RWPE1 (cell line): Measurements from ENCODE around the gene GPATCH4.
"Not testable (repeated sequence)": the region's sequence is repeated elsewhere in the genome, so short reads cannot be mapped to it uniquely, and the experiment has no call there.

Experiments
- CTCF ChIA-PET: fragments of 350-600 bp; sonication (Branson Sonifier 250); formaldehyde crosslinking; extraction: SDS; loops from one replicate; lab custom pipeline; 2021; lab: Yijun Ruan, JAX
- POLR2A ChIA-PET: fragments of 400-600 bp; formaldehyde crosslinking; extraction: SDS; loops from one replicate; lab custom pipeline; 2020; ENCODE audit warnings: antibody characterized with exemption; ENCODE audit not compliant: low non-redundant PET; lab: Yijun Ruan, JAX
- DNase-seq: peaks from one replicate; pipeline ENCODE4 v3.0.0; 2012; ENCODE audit warnings: low spot score
- H3K27ac ChIP-seq: fragments of 450-650 bp; 2 replicates; pipeline ENCODE4 v1.5.1; 2017
- CTCF ChIP-seq: fragments of 450-650 bp; conservative IDR thresholded peaks from 2 replicates; pipeline ENCODE4 v1.5.1; 2017; ENCODE audit warnings: low read depth, mild to moderate bottlenecking

GPATCH4 gene

GRCh38 chr1:156615946-156616345 lies 14.7 kb upstream of the GPATCH4 start:
- POLR2A ChIA-PET = no interaction called here
- no peak for DNase-seq
- TF ChIP-seq CTCF = no peak
- CTCF ChIA-PET = no interaction called here
- H3K27ac ChIP-seq = no peak overlapping the region

DNA sequence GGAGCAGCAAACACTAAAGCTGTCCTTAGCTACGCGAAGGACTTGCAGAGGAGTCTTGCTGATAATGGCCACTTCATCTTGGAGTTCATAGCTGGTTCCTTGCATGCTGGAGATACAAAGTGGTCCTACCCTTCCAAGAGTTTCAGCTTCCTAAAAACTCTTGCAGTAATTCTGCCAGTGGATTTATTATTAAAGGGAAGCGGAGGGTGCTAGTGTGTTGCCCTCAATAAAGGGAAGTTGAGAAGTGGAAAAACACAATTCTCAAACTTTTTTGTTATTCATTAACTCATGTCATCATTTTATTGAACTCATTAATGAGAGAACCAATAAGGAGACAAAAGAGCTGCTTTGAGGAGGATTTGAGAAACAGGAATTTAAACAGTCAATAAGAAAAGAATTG lies 11.4 kb upstream of the GPATCH4 start:
- TF ChIP-seq CTCF = no peak
- no peak overlapping the region for H3K27ac ChIP-seq
- CTCF ChIA-PET = interaction anchor here (1.3 kb wide), 1 partner anchor 66 kb away, joined by 3 read pairs; no protein-coding TSS in a partner anchor
- POLR2A ChIA-PET = no interaction called here
- no peak for DNase-seq

DNA sequence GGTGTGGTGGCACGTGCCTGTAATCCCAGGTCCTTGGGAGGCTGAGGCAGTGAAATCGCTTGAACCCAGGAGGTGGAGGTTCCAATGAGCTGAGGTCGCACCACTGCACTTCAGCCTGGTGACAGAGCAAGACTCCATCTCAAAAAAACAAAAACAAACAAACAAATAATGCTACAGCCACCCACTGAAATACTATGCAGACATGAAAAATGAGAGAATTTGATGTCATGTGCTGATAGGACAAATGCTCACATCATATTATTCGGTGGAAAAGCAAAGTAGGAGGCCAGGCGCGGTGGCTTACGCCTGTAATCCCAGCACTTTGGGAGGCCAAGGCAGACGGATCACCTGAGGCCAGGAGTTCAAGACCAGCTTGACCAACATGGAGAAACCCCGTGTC lies 8.8 kb upstream of the GPATCH4 start:
- H3K27ac ChIP-seq, POLR2A ChIA-PET, DNase-seq, CTCF ChIA-PET: not testable (repeated sequence)

- POLR2A ChIA-PET = no interaction called here
- no peak overlapping the region for H3K27ac ChIP-seq
- CTCF ChIA-PET = interaction anchor here (0.6 to 1.8 kb wide), 11 partner anchors 8 to 223 kb away, joined by 3 to 11 read pairs (median 4); partner anchors contain the start of gene NAXE
- TF ChIP-seq CTCF = peak; percentile 71
- peak; percentile 58 for DNase-seq
Observed at GRCh38 chr1:156608981-156609380, 7.7 kb upstream of the GPATCH4 start.

GRCh38 chr1:156608036-156608674 lies 6.9 kb upstream of the GPATCH4 start:
- CTCF ChIA-PET = interaction anchor here (0.6 to 1.8 kb wide), 18 partner anchors 9 to 223 kb away, joined by 3 to 11 read pairs (median 4); partner anchors contain the start of gene NAXE

DNA sequence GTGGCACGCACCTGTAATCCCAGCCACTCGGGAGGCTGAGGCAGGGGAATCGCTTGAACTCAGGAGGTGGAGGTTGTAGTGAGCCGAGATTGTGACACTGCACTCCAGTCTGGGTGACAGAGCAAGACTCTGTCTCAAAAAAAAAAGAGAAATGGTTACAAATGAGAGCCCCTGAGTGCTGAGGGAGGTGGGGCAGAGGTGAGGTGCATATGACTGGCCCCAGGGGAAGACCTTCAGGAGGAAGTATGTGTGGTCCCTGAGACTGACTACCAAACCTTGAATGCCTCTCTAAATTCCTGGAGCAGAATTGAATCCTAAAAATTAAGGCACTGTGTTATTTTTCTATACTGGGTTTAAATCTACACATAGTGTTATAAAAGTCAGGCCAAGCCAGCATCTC lies 6.1 kb upstream of the GPATCH4 start:
- POLR2A ChIA-PET, CTCF ChIA-PET, DNase-seq, H3K27ac ChIP-seq: not testable (repeated sequence)

More at GRCh38 chr1:156608036-156608674, 6.9 kb upstream of the GPATCH4 start:
- POLR2A ChIA-PET = interaction anchor here (0.6 kb wide), 1 partner anchor 17 kb away, joined by 3 read pairs; the partner anchor contains the start of gene NAXE
- peak; percentile 87 for TF ChIP-seq CTCF
- peak; percentile 57 for DNase-seq
- H3K27ac ChIP-seq = no peak overlapping the region

- CTCF ChIA-PET = interaction anchor here (0.5 to 1.1 kb wide), 2 partner anchors 100 to 797 kb away, joined by 3 read pairs; no protein-coding TSS in a partner anchor
- peak; percentile 31 for TF ChIP-seq CTCF
- peak overlapping the region; percentile 87 for H3K27ac ChIP-seq
- DNase-seq = peak; percentile 62
- POLR2A ChIA-PET = interaction anchor here (0.6 to 0.9 kb wide), 2 partner anchors 11 to 1380 kb away, joined by 8 read pairs; partner anchors contain the start of gene NAXE
Observed at GRCh38 chr1:156602557-156602993, 1.3 kb upstream of the GPATCH4 start.
